ENCODE measurements around the gene MED10.

Gene MED10

DNA sequence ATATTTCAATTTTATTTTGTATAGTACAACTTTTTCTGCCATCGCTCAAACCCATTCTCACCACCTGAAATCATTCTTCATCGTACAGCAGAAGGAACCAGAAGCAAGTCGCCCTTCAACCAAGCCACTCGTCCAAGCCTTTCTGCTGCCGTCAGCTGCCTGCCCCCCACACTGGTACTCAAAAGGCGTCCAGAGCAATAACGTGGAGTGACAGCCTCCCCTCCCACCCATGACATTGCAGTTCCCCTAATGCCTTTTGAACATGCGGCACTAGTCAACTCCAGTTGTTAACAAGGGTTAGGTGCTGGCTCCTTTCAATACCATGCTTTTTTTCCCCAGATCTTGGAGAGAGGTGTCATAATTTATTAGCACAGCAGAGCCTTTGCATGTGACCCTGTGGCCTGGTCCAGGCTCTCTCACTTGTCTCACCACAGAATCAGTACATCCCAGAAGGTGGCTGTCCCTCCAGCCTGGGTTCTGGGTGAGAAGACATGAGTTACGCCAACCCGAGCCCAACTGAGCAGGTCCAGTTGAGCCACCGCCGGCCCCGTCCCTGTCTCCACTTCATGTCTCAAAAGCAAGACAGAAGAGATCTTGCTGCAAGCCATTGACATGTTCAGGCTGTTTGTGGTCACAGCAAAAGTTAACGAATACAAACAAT lies 20.4 kb upstream of the MED10 start:
- H3K27ac ChIP-seq (ENCODE audit: low read length), result no peak overlapping the region
- no peak overlapping the region for H3K9ac ChIP-seq (ENCODE audit: low read length in 2 of 2)
- H3K4me1 ChIP-seq (ENCODE audit: control insufficient read depth, insufficient read depth, low read length), result no peaks in the 10 kb centered on the region
- H3K27me3 ChIP-seq (ENCODE audit: control insufficient read depth in 1 of 2, insufficient read depth in 2 of 2, low read length in 2 of 2), result peaks cover 4 to 13% of the 10 kb centered on the region in 2 donors
- H3K4me3 ChIP-seq (ENCODE audit: low read length in 2 of 2), result no peak overlapping the region
- no peaks in the 10 kb centered on the region for H3K36me3 ChIP-seq (ENCODE audit: control insufficient read depth in 2 of 2, insufficient read depth in 2 of 2, low read length in 2 of 2)
- H3K9me3 ChIP-seq (ENCODE audit: control insufficient read depth in 2 of 2, low read length in 2 of 2), result no peaks in the 10 kb centered on the region

DNA sequence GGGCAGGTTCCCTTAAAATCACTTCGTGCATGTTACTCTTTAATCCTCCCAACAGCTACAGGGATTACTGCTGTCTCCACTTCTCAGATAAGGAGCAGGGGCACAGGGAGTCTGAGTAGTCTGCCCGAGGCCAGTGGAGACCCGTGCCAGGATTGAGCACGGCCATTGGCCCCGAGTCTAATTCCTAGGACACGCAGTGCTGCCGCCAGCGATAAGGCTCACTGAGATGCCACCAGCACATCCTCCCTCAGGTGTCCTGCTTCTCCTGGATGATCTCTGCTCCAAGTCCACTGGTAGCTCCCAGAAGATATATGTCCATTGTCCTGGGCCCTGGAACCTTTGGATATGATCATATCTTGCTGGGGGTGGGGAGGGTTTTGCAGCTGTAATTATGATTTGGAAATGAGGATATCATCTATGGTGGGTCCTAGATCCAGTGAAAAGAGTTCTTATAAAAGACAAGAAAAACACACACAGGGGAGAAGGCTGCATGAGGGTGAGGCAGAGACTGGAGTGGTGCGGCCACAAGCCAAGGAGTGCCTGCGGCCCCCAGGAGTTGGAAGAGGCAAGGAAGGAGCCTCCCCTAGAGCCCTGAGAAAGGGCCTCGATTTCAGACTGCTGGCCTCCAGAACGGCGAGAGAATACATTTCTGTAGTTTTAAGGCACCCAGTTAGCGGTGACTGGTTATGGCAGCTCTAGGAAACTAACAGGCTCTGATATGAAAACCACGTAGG lies 19.4 kb upstream of the MED10 start:
- Histone ChIP-seq H3K27me3 (ENCODE audit: control insufficient read depth in 1 of 2, insufficient read depth in 2 of 2, low read length in 2 of 2) (peaks cover 4 to 15% of the 10 kb centered on the region in 2 donors), H3K4me1 (ENCODE audit: control insufficient read depth, insufficient read depth, low read length) (no peaks in the 10 kb centered on the region), H3K9ac (ENCODE audit: low read length in 2 of 2) (no peak overlapping the region), H3K4me3 (ENCODE audit: low read length in 2 of 2) (no peak overlapping the region), H3K27ac (ENCODE audit: low read length) (no peak overlapping the region), H3K36me3 (ENCODE audit: control insufficient read depth in 2 of 2, insufficient read depth in 2 of 2, low read length in 2 of 2) (no peaks in the 10 kb centered on the region), H3K9me3 (ENCODE audit: control insufficient read depth in 2 of 2, low read length in 2 of 2) (no peaks in the 10 kb centered on the region)

DNA sequence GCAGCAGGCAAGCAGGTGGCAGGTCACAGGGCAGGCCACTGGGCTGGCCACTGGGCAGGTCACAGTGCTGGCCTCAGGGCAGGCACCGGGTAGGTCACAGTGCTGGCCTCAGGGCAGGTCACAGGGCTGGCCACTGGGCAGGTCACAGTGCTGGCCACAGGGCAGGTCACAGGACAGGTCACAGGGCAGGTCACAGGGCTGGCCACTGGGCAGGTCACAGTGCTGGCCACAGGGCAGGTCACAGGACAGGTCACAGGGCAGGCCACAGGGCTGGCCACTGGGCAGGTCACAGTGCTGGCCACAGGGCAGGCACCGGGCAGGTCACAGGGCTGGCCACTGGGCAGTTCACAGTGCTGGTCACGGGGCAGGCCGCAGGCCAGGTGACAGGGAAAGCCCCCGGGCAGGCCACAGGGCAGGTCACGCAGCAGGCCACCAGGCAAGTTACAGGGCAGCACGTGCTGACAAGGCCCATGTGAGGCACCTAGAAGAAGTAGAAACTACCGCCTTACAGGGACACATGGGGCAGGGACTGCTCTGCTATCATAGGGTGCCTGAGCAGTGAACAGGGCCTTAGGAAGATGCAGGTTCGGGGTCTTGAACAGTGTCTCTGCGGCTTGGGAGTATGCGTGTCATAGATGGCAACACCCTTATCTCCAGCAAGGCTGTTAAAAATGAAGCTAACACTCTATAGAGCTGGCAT lies 18.6 kb upstream of the MED10 start:
- Histone ChIP-seq H3K4me3 (ENCODE audit: low read length in 2 of 2) (no peak overlapping the region), H3K36me3 (ENCODE audit: control insufficient read depth in 2 of 2, insufficient read depth in 2 of 2, low read length in 2 of 2) (no peaks in the 10 kb centered on the region), H3K4me1 (ENCODE audit: control insufficient read depth, insufficient read depth, low read length) (no peaks in the 10 kb centered on the region), H3K27me3 (ENCODE audit: control insufficient read depth in 1 of 2, insufficient read depth in 2 of 2, low read length in 2 of 2) (peaks cover 4 to 15% of the 10 kb centered on the region in 2 donors), H3K27ac (ENCODE audit: low read length) (no peak overlapping the region), H3K9ac (ENCODE audit: low read length in 2 of 2) (no peak overlapping the region), H3K9me3 (ENCODE audit: control insufficient read depth in 2 of 2, low read length in 2 of 2) (no peaks in the 10 kb centered on the region)

DNA sequence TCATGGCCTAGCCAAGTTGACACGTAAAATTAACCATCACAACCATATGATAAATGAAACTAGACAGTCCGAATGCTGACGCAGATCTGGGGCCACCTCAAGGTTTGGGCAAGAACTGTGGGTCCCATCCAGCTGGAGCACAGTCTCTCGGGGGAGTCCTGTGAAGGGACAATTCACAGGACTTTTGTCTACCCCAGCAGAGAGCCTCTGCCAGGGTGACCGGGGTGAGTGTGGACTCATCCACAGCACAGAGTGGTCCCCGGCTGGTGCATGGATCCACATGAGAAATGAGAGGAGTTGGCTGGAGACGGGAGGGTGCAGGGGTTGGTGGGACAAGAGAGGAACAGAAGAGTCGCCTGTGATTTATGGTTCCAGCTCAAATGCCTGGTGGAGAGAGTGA lies 17.7 kb upstream of the MED10 start:
- Histone ChIP-seq H3K4me3 (ENCODE audit: low read length in 2 of 2) (no peak overlapping the region), H3K27ac (ENCODE audit: low read length) (no peak overlapping the region), H3K27me3 (ENCODE audit: control insufficient read depth in 1 of 2, insufficient read depth in 2 of 2, low read length in 2 of 2) (peaks cover 4 to 17% of the 10 kb centered on the region in 2 donors), H3K36me3 (ENCODE audit: control insufficient read depth in 2 of 2, insufficient read depth in 2 of 2, low read length in 2 of 2) (no peaks in the 10 kb centered on the region), H3K9me3 (ENCODE audit: control insufficient read depth in 2 of 2, low read length in 2 of 2) (no peaks in the 10 kb centered on the region), H3K9ac (ENCODE audit: low read length in 2 of 2) (no peak overlapping the region), H3K4me1 (ENCODE audit: control insufficient read depth, insufficient read depth, low read length) (no peaks in the 10 kb centered on the region)

DNA sequence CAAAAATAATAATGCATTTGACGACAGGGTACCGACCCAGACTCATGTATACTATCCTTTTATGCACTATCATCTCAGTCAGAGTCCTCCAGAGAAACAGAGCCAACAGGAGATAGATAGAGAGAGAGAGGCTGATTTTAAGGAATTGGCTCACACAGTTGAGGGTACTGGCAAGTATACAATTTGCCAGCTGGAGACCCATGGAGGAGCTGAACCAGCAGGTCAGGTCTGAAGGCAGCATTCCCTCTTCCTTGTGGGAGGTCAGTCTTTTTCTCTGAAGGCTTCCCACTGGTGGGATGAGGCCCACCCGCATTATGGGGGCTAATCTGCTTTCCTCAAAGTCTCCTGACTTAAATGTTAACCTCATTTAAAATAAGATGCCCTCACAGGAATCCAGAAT lies 17.3 kb upstream of the MED10 start:
- Histone ChIP-seq H3K36me3 (ENCODE audit: control insufficient read depth in 2 of 2, insufficient read depth in 2 of 2, low read length in 2 of 2) (no peaks in the 10 kb centered on the region), H3K27me3 (ENCODE audit: control insufficient read depth in 1 of 2, insufficient read depth in 2 of 2, low read length in 2 of 2) (peaks cover 4 to 17% of the 10 kb centered on the region in 2 donors), H3K9ac (ENCODE audit: low read length in 2 of 2) (no peak overlapping the region), H3K27ac (ENCODE audit: low read length) (no peak overlapping the region), H3K9me3 (ENCODE audit: control insufficient read depth in 2 of 2, low read length in 2 of 2) (no peaks in the 10 kb centered on the region), H3K4me3 (ENCODE audit: low read length in 2 of 2) (no peak overlapping the region), H3K4me1 (ENCODE audit: control insufficient read depth, insufficient read depth, low read length) (no peaks in the 10 kb centered on the region)

DNA sequence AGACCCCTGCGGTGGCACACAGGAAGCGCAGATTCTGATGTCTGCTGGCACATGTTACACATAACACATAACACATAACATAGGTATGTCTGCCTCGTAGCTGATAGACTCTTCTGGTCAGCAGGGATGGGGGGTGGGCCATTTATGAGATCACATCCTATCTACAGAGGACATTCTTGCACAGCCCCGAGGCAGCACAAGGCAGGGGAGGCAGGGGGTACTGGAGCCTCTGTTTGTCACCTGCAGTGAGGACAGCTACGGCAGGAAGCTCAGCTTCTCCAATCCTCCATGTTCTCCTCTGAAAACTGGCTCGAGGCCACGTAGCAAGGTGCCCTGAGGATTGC lies 16.7 kb upstream of the MED10 start:
- Histone ChIP-seq H3K4me1 (ENCODE audit: control insufficient read depth, insufficient read depth, low read length) (no peaks in the 10 kb centered on the region), H3K9ac (ENCODE audit: low read length in 2 of 2) (no peak overlapping the region), H3K36me3 (ENCODE audit: control insufficient read depth in 2 of 2, insufficient read depth in 2 of 2, low read length in 2 of 2) (no peaks in the 10 kb centered on the region), H3K4me3 (ENCODE audit: low read length in 2 of 2) (no peak overlapping the region), H3K9me3 (ENCODE audit: control insufficient read depth in 2 of 2, low read length in 2 of 2) (no peaks in the 10 kb centered on the region), H3K27ac (ENCODE audit: low read length) (no peak overlapping the region), H3K27me3 (ENCODE audit: control insufficient read depth in 1 of 2, insufficient read depth in 2 of 2, low read length in 2 of 2) (peaks cover 4 to 15% of the 10 kb centered on the region in 2 donors)

DNA sequence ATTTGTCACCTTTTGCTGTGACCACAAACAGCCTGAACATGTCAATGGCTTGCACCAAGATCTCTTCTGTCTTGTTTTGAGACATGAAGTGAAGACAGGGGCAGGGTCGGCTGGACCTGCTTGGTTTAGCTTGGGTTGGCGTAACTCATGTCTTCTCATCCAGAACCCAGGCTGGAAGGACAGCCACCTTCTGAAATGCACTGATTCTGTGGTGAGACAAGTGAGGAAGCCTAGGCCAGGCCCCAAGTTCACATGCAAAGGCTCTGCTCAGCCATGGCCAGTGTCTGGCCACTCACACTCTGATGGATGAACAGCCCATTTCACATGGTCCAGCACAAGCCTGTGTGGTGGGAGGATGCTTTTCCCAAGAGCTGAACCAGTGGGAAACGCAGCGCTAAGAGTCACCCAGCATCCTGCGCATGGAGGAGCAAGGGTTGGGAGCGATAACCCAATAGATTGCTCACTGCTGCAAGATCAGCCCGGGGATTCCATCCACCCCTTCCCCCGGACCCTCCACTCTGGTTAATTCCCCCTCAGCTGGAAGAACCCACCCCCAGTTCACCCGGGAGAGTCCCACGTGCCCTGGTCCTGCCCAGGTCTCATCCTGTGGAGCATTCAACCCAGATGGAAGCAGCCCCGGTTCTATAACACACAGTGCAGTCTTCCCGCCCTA lies 16.2 kb upstream of the MED10 start:
- Histone ChIP-seq H3K4me3 (ENCODE audit: low read length in 2 of 2) (no peak overlapping the region), H3K36me3 (ENCODE audit: control insufficient read depth in 2 of 2, insufficient read depth in 2 of 2, low read length in 2 of 2) (no peaks in the 10 kb centered on the region), H3K9me3 (ENCODE audit: control insufficient read depth in 2 of 2, low read length in 2 of 2) (no peaks in the 10 kb centered on the region), H3K27me3 (ENCODE audit: control insufficient read depth in 1 of 2, insufficient read depth in 2 of 2, low read length in 2 of 2) (peaks cover 4 to 15% of the 10 kb centered on the region in 2 donors), H3K9ac (ENCODE audit: low read length in 2 of 2) (no peak overlapping the region), H3K27ac (ENCODE audit: low read length) (no peak overlapping the region), H3K4me1 (ENCODE audit: control insufficient read depth, insufficient read depth, low read length) (no peaks in the 10 kb centered on the region)

DNA sequence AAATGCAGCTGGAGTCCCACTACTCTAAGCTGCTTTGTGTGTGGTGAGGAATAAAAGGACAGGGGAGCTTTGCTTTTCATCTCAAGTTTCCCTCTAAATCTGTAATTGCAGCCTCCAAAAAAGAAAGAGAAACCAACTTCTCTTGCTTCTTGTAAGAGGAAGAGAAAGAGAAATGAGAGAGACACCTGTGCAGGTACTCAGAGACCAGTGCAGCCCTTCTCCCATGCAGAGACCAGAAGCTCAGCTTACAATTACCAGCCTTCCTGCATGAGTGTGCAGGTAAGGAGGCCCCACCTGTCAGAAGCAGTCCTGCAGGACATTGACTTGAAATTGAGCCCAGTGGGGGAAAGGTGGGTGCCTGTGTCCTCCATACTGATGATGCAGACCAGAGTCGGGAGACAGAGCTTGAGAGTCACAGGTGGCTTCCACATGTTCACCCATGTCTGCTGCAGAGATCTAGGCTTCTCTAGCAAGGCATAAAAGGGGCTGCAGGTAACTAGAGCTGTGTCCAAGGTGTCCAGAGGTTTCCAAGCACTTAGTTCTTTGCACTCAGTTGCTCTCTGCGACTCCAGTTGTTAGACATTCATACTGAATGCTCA lies 15.3 kb upstream of the MED10 start:
- no peak overlapping the region for H3K9ac ChIP-seq (ENCODE audit: low read length in 2 of 2)
- peaks cover 4 to 15% of the 10 kb centered on the region in 2 donors for H3K27me3 ChIP-seq (ENCODE audit: control insufficient read depth in 1 of 2, insufficient read depth in 2 of 2, low read length in 2 of 2)
- no peaks in the 10 kb centered on the region for H3K36me3 ChIP-seq (ENCODE audit: control insufficient read depth in 2 of 2, insufficient read depth in 2 of 2, low read length in 2 of 2)

DNA sequence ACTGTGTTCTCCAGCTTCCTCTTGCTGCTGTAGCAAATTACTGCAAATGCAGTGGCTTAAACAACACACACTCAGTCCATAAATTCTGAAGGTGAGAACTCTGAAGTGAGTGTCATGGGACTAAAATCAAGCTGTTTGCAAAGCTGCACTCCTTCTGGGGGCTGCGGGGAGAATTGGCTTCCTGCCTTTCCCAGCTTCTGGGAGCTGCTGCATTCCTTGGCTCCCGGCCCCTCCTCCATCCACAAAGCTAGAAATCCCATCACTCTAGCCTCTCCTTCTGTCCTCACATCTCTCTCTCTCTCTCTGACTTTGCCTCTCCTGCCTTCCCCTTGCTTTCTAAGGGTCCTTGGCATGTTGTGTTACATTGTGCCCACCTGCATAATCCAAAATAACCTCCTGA lies 14.2 kb upstream of the MED10 start:
- Histone ChIP-seq H3K36me3 (ENCODE audit: control insufficient read depth in 2 of 2, insufficient read depth in 2 of 2, low read length in 2 of 2) (no peaks in the 10 kb centered on the region), H3K27ac (ENCODE audit: low read length) (no peak overlapping the region), H3K27me3 (ENCODE audit: control insufficient read depth in 1 of 2, insufficient read depth in 2 of 2, low read length in 2 of 2) (peaks cover 4 to 15% of the 10 kb centered on the region in 2 donors), H3K9me3 (ENCODE audit: control insufficient read depth in 2 of 2, low read length in 2 of 2) (no peaks in the 10 kb centered on the region), H3K9ac (ENCODE audit: low read length in 2 of 2) (no peak overlapping the region), H3K4me3 (ENCODE audit: low read length in 2 of 2) (no peak overlapping the region), H3K4me1 (ENCODE audit: control insufficient read depth, insufficient read depth, low read length) (no peaks in the 10 kb centered on the region)

More for the DNA sequence above, 15.3 kb upstream of the MED10 start:
- H3K4me1 ChIP-seq (ENCODE audit: control insufficient read depth, insufficient read depth, low read length), result no peaks in the 10 kb centered on the region
- H3K27ac ChIP-seq (ENCODE audit: low read length), result no peak overlapping the region
- no peaks in the 10 kb centered on the region for H3K9me3 ChIP-seq (ENCODE audit: control insufficient read depth in 2 of 2, low read length in 2 of 2)
- H3K4me3 ChIP-seq (ENCODE audit: low read length in 2 of 2), result no peak overlapping the region

DNA sequence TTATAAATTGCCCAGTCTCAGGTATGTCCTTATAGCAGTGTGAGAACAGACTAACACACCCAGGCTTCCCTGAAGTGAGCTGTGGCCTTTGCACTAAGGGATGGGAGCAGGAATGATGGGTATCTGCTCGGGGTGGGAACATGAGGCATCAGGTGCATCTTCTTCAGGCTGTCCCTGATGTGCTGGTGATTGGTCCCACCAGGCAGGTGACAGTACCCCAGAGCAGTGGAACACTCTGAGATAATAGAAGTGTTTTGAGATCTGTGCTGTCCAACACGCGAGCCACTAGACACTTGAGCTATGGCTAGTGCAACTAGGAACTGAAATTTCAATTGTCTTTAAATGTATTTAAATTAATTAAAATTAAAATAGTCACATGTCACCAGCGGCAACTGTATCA lies 12.8 kb upstream of the MED10 start:
- no peaks in the 10 kb centered on the region for H3K36me3 ChIP-seq (ENCODE audit: control insufficient read depth in 2 of 2, insufficient read depth in 2 of 2, low read length in 2 of 2)
- no peak overlapping the region for H3K4me3 ChIP-seq (ENCODE audit: low read length in 2 of 2)
- H3K27me3 ChIP-seq (ENCODE audit: control insufficient read depth in 1 of 2, insufficient read depth in 2 of 2, low read length in 2 of 2), result peaks cover 4 to 15% of the 10 kb centered on the region in 2 donors
- no peaks in the 10 kb centered on the region for H3K4me1 ChIP-seq (ENCODE audit: control insufficient read depth, insufficient read depth, low read length)
- H3K9me3 ChIP-seq (ENCODE audit: control insufficient read depth in 2 of 2, low read length in 2 of 2), result no peaks in the 10 kb centered on the region
- H3K27ac ChIP-seq (ENCODE audit: low read length), result no peak overlapping the region
- no peak overlapping the region for H3K9ac ChIP-seq (ENCODE audit: low read length in 2 of 2)
